Fibroblast of skin of right quadriceps (primary cell): ENCODE results near the gene PCIF1.
"Not testable (repeated sequence)": the region's sequence is repeated elsewhere in the genome, so short reads cannot be mapped to it uniquely, and the experiment has no call there.

Experiments used
- DNase-seq: peaks from one replicate; pipeline ENCODE4 v3.0.0-alpha.2; 2013

Gene PCIF1

DNA sequence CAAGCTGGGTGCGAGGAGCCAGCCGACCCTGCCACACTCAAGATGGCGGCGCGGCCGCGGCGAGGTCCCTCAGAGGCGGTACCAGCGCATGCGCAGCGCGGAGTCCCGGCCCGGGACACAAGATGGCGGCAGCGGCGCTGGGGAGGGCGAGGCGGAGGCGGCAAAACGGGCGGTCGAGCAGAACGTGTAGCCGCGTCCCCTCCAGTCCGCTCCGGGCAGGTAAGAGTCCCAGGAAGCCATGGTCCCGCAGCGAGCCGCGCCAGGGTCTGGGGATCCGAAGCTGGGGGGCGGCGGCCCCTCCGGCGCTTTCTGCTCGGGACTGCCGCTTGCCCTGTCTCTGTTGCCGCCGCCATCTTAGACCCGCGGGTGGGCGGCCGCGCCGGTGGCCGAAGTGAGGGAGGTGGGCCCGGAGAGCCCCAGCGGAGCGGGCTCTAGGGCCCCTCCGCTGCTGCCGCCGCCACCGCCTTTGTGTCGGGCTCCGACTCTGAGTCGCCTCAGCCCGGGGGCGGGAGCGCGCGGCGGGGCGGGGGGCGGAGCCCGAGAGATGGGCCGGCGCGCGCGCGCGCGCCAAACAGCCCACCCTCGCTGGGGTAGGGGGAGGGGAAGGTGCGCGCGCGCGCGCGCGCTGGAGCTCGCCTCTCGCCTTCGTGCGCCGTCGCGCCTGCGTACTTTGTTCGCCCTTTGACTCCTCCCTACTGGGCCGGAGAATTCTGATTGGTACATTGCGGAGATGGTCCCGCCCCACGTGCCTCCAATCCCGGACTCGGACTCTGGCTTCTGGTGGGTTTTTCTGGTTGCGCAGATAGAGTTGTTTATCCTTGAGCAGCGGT lies at the start of gene PCIF1:
PCIF1 (plus strand) TSS at position 98 of the 830 bp plus-strand sequence. CDS start 4,317 bp downstream, outside the sequence.
- DNase-seq, result peak; percentile 97

DNA sequence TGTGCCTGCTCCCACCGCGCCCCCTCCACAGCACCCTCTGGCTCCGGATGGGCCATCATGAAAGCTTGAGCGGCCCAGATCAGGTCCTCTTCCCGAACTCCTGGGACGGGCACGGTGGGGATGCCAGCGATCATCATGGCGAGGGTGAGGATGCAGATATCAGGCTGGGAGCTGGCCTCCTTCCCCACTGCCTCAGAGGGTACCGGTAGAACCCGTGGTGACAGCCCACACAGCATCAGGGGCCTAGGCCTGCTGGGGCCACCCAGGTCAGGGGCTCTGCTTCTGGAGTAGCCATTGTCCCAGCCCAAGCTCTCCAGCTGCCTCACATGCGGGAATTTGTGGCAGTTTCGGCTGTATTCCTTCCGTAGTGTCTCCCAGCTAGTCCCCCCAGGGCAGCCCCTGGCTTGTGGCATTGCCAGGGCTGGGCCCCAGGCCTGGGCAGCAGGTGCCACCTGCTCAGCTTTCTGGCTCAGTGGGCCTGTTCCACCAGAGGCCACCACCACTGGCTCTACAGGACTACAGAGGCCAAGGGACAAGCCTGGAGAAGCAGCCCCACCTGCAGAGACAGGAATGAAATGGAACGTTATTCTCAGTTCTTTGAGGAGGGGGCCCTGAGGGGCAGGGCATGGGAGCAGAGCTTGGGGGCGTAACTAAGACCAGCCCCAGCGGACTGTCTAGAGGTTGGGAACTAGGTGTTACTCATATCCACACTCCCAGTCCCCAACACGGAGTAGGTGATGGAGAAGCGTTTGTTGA lies 47.7 kb upstream of the PCIF1 start:
- DNase-seq, result no peak

DNA sequence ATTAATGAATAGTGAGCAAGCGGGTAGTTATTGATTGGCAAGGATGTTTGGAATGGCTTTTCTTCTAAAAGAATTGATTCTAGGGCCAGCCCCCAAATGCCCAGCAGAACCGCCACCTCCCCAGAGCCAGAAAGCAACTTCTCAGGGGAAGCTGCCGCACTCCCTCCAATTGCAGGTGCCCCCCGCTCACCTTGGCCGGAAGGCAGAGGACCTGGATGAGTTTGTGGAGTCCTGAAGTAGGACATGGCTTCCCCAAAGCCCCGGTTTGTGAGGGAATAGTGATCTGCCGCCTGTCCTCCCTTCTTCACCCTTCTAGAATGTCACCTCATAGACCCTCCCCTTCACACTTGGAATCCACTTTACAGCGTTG lies 47.2 kb upstream of the PCIF1 start, which contains the start of gene SPATA25:
SPATA25 (minus strand) TSS at position 277 of the 370 bp plus-strand sequence; CDS start at position 245, 32 bp downstream.
- DNase-seq, result no peak

DNA sequence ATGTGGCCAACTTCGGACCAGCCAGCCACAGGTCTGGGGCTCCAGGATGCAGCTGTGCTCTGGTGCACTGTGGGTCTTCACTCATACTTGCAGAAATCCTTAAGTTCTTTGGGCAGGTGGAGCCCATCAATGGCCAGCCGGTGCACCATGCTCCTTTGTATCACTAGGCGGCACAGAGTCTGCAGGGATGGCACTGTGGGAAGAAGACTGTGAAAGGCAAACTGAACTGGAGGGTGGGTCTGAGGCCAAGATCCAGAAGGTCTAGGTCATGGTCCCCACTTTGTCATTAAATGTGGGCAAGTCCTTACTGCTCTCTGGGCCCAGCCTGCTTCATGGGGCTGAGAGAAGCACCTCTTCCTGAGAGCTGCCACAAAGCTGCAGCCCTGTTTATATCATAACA lies 45.8 kb upstream of the PCIF1 start:
- DNase-seq, result no peak

DNA sequence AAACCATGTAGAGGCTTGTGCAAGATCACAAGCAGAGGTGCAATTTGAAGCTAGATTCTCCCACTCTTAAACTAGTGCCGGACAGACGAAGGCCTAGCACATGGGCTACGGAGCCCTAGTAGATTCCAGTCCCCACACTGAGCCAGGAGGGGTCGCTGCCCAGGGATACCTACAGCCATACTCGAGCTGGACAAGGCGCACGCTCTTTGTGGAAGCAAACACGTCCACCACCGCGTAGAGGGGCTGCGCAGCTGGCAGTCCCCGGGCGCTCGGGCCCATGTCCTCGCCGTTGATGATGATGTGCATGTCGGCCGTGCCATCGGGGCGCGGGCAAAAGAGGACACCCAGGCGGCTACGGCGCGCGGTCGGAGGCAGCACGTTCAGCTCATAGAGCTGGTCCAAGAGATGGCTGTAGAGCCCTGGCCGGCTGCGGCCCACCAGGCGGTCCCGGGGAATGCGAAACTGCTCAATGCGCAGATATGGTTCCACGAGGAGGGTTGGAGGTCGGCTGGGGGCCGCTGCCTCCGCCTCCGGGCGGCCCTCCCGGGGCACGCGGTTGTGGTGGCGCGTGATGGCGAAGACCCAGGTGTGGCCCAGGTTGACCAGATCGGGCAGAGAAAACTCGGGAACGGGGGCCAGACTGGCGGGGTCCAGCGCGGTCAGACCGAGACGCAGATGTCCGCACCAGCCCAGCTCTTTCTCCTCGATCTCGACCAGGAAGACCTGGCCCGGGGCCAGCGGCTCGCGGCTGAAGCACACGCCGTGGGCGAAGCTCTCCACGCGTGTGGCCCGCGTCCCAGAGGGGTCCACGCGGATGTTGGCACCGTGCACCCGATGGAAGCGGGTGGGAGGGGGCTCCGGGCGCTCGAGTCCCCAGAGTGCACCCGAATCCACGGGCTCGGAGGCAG lies 44.2 kb upstream of the PCIF1 start:
- DNase-seq, result peak; percentile 78

DNA sequence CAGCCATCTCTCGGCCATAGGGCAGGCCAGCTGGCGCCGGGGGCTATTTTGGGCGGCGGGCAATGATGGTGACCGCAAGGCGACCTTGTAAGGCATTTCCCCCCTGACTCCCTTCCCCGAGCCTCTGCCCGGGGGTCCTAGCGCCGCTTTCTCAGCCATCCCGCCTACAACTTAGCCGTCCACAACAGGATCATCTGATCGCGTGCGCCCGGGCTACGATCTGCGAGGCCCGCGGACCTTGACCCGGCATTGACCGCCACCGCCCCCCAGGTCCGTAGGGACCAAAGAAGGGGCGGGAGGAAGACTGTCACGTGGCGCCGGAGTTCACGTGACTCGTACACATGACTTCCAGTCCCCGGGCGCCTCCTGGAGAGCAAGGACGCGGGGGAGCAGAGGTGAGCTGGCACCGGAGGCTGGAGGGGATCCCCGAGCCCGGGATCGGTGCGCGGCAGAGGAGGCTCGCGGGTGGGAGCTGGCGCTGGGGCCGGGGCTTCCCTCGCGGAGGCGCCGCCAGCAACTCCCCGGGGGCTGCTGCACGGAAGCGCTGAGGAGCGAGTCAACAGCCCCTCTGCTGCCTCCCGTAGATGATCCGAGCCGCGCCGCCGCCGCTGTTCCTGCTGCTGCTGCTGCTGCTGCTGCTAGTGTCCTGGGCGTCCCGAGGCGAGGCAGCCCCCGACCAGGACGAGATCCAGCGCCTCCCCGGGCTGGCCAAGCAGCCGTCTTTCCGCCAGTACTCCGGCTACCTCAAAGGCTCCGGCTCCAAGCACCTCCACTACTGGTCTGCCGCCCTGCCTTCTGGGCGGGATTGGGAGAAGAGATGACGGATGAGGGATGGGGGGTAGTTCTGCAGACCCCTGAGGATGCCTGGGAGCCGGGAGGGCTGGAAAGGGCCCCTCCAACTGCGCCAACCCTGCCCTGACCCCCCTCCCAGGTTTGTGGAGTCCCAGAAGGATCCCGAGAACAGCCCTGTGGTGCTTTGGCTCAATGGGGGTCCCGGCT lies 43.2 kb upstream of the PCIF1 start, which contains the start of the genes CTSA and NEURL2:
CTSA (plus strand) TSS at position 351 of the 999 bp plus-strand sequence; CDS start at position 585, 234 bp downstream.
NEURL2 (minus strand) TSS at position 224 of the 999 bp plus-strand sequence; CDS start at position 7, 217 bp downstream.
- peak; percentile 92 for DNase-seq

DNA sequence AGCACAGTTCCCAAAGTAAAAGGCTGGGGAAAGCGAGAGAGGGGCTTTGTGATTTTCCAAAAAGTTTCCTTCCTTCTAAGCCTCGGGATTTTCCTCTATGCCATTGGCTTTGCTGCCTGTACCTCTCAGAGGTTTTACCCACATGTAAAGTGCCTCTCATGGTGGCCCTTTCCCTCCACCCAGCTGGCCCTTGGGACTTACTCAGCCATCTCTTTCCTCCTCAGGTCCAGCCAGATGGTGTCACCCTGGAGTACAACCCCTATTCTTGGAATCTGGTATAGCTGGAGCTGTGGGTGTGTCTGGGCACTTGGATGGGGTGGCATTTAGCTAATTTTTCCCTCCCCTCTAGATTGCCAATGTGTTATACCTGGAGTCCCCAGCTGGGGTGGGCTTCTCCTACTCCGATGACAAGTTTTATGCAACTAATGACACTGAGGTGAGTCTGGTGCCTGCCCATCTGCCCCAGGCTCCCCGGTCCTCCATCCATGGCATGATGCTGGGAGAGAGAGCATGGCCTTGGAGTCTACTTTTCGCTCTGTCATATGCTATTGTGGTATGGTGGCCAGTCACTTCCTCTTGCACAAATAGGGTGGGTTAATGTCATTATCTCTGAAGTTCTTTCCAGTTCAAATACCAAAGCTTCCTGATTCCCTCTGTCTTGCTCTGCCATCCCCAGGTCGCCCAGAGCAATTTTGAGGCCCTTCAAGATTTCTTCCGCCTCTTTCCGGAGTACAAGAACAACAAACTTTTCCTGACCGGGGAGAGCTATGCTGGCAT lies 42.2 kb upstream of the PCIF1 start:
- peak; percentile 8 for DNase-seq

GRCh38 chr20:45892828-45893500 lies 41.5 kb upstream of the PCIF1 start:
- DNase-seq, result no peak

- DNase-seq, result no peak
These were observed 40.7 kb upstream of the PCIF1 start for GRCh38 chr20:45893831-45894230.

GRCh38 chr20:45894797-45895196 lies 39.7 kb upstream of the PCIF1 start:
- DNase-seq, result no peak

DNA sequence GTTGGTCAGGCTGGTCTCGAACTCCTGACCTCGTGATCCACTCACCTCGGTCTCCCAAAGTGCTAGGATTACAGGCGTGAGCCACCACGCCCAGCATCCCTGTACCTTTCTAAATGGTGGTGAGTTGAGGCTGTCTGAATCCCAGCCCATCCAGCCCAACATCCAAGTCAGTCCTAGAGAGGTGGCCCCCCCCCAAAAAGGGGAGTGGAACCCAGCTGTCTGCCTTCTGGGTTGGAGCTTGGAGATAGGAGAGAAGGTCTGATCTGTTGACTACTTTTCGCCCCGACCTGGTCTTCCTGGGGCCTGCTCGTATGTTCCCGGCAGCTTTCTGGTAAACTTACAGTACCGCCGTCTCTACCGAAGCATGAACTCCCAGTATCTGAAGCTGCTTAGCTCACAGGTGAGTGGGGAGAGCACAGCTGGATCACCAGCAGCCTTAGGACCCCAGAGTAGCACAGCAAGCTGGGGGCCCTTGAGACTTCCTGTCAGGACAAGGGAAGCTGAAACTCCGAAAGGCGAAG lies 37.8 kb upstream of the PCIF1 start:
- no peak for DNase-seq

- no peak for DNase-seq
These were observed 37.2 kb upstream of the PCIF1 start for GRCh38 chr20:45897289-45897688.

DNA sequence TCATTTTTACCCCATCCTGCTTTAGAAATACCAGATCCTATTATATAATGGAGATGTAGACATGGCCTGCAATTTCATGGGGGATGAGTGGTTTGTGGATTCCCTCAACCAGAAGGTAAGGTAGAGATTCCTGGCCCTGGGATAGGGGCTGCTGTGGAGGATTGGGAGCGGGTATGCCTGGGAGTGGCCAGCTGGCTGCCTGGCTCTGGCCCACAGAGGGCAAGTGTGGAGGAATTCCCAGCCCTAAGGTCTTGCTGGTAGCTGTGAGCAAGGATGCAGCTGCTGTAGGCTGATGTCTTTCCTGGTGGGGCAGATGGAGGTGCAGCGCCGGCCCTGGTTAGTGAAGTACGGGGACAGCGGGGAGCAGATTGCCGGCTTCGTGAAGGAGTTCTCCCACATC lies 36.8 kb upstream of the PCIF1 start:
- no peak for DNase-seq

GRCh38 chr20:45898285-45898684 lies 36.2 kb upstream of the PCIF1 start:
- DNase-seq, result no peak

DNA sequence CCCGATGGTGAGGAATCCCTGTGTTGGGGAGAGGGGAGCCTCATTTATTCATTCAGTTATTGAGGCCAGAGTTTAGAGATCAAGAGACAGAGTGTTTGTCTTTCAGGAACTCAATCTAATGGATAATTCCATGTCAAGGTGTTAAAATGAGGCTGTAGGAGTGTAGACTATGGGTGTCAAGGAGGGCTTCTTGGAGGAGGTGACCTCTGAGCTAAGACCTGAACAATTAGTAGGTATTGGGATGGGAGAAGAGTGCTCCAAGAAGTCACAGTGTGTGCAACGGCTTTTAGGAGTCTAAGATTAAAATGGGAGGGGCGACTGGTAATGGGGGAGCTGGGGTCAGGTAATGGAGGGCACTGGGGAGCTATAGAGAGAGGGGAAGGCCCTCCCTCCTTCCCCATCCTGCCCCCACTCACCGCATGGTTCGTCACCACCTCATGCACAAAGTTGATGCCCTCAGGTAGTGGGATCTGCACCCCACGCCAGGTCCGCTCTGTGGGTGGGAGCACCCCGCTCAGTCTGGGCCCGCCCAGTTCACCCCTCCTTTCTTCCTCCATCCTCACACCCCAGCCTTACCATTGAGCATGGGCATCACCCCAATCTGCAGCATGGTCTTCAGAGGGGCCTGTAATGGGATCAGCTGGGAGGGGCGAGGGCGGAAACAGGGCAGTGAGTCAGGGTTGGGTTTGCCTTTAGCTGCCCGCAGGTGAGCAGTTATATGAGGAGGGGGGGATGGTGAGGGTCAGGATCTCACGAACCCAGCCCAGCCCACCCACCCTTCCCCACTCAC lies 35.2 kb upstream of the PCIF1 start:
- no peak for DNase-seq

DNA sequence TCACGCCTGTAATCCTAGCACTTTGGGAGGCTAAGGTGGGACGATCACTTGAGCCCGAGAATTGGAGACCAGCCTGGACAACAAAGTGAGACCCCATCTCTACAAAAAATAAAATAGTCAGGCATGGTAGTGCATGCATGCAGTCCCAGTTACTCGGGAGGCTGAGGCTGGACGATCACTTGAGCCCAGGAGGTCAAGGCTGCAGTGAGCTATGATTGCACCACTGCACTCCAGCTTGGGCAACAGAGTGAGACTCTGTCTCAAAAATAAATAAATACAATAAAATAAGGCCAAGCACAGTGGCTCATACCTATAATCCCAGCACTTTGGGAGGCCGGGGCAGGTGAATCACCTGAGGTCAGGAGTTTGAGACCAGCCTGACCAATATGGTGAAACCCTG lies 33.2 kb upstream of the PCIF1 start:
- DNase-seq, result not testable (repeated sequence)

GRCh38 chr20:45902199-45902701 lies 32.2 kb upstream of the PCIF1 start:
- DNase-seq, result no peak
